ENCODE measurements around the gene PLPP4.

- TF ChIP-seq CTCF (tag by site-specific recombination; IDR thresholded peaks at IDR 0.05), result no peak
- no peak for TF ChIP-seq ZNF274 (IDR thresholded peaks at IDR 0.05; ENCODE audit: low read length)
- no peak for TF ChIP-seq ZNF274 (tag by site-specific recombination; IDR thresholded peaks at IDR 0.05; ENCODE audit: borderline replicate concordance)
- TF ChIP-seq ZNF664 (tag by site-specific recombination; IDR thresholded peaks at IDR 0.05), result no peak
- no peak for TF ChIP-seq SETDB1 (IDR thresholded peaks at IDR 0.05; ENCODE audit: insufficient read length, low read length)
- no peak for TF ChIP-seq ZBTB7A (tag by site-specific recombination; IDR thresholded peaks at IDR 0.05; ENCODE audit: low read depth)
- TF ChIP-seq ZNF645 (tag by site-specific recombination; IDR thresholded peaks at IDR 0.05), result no peak
- no peak for TF ChIP-seq ZSCAN18 (tag by site-specific recombination; IDR thresholded peaks at IDR 0.05)
These were observed 54.1 kb downstream of the PLPP4 start for GRCh38 chr10:120511165-120511564.

All from HEK293 (cell line).